H1 (cell line): ENCODE data around the gene LRWD1. TPM values are rescaled to one million over a fixed set of nuclear protein-coding genes. Genes with fewer than 3 reads are reported as not detected.
"Not testable (repeated sequence)": the region's sequence is repeated elsewhere in the genome, so short reads cannot be mapped to it uniquely, and the experiment has no call there.

Experiments
- CTCF ChIA-PET: fragments of 300-600 bp; sonication (Branson Sonifier 250); formaldehyde crosslinking; loops from one replicate; lab custom pipeline; 2021; ENCODE audit not compliant: partially characterized antibody; lab: Charles Lee
- POLR2A ChIA-PET: fragments of 300-600 bp; sonication (Branson Sonifier 250); formaldehyde crosslinking; loops from one replicate; lab custom pipeline; 2021; ENCODE audit warnings: inconsistent platforms; ENCODE audit not compliant: partially characterized antibody; lab: Charles Lee
- DNase-seq, 2 experiments: peaks; one replicate each; pipeline versions ENCODE4 v3.0.0 to v3.0.0-alpha.2; 2010 to 2022; ENCODE audit warnings: low spot score in 2 of 2, low read depth in 1 of 2, mixed read lengths in 1 of 2
- FAIRE-seq: peaks from 2 replicates; lab custom pipeline; 2011; peaks lifted over from hg19 to GRCh38; lab: Jason Lieb, UNC
- H2AFZ ChIP-seq: 2 replicates; pipeline ENCODE4 v1.8.1; 2012; ENCODE audit warnings: low read length, inconsistent platforms
- H2AK5ac ChIP-seq: 2 replicates; pipeline ENCODE4 v1.6.1; 2013; ENCODE audit warnings: low read depth, low read length
- H2BK120ac ChIP-seq: replicated peaks from 2 replicates; pipeline ENCODE3; 2013; ENCODE audit warnings: low read depth, low read length, inconsistent platforms
- H2BK12ac ChIP-seq: 2 replicates; pipeline ENCODE4 v1.6.1; 2013; ENCODE audit warnings: low read depth, low read length
- H2BK15ac ChIP-seq: 2 replicates; pipeline ENCODE4 v1.6.1; 2013; ENCODE audit warnings: low read length
- H2BK20ac ChIP-seq: 2 replicates; pipeline ENCODE4 v1.6.1; 2013; ENCODE audit warnings: low read length
- H2BK5ac ChIP-seq: 2 replicates; pipeline ENCODE4 v1.6.1; 2013; ENCODE audit warnings: low read depth, low read length
- H3K14ac ChIP-seq: 2 replicates; pipeline ENCODE4 v1.6.1; 2013; ENCODE audit warnings: inconsistent platforms; ENCODE audit not compliant: insufficient read length
- H3K18ac ChIP-seq: 2 replicates; pipeline ENCODE4 v1.6.1; 2013; ENCODE audit warnings: low read length; ENCODE audit errors: extremely low read depth
- H3K23ac ChIP-seq: 2 replicates; pipeline ENCODE4 v1.6.1; 2013; ENCODE audit warnings: inconsistent platforms; ENCODE audit not compliant: insufficient read length
- H3K23me2 ChIP-seq: 2 replicates; pipeline ENCODE4 v1.6.1; 2013; ENCODE audit warnings: low read depth, low read length
- H3K27ac ChIP-seq: 2 replicates; pipeline ENCODE4 v1.6.1; 2011; ENCODE audit warnings: low read depth, low read length, inconsistent platforms
- H3K27me3 ChIP-seq, 4 experiments: replicated peaks in 1 of 4; 1 replicate in 1 of 4; 2 replicates in 3 of 4; pipeline versions ENCODE4 v1.6.1 to v1.8.1; 2011 to 2013; ENCODE audit warnings: low read length in 3 of 4, mild to moderate bottlenecking in 3 of 4, inconsistent platforms in 2 of 4, mixed read lengths in 2 of 4, moderate library complexity in 1 of 4; ENCODE audit not compliant: control insufficient read depth in 3 of 4, insufficient read depth in 3 of 4; ENCODE audit errors: extremely low read depth in 1 of 4
- H3K36me3 ChIP-seq, 4 experiments: 2 replicates each; pipeline versions ENCODE4 v1.6.1 to v1.8.1; 2011 to 2013; ENCODE audit warnings: mild to moderate bottlenecking in 4 of 4, low read length in 3 of 4, moderate library complexity in 2 of 4, control low read depth in 1 of 4, inconsistent platforms in 1 of 4; ENCODE audit not compliant: insufficient read depth in 4 of 4, control insufficient read depth in 2 of 4
- H3K4ac ChIP-seq: replicated peaks from 2 replicates; pipeline ENCODE3; 2013; ENCODE audit warnings: low read length, low read depth, mixed read lengths, inconsistent platforms; ENCODE audit not compliant: insufficient read length
- H3K4me1 ChIP-seq, 4 experiments: replicated peaks in 1 of 4; 1 replicate in 1 of 4; 2 replicates in 3 of 4; pipeline versions ENCODE4 v1.6.1 to v1.8.1; 2011 to 2013; ENCODE audit warnings: low read length in 3 of 4, inconsistent platforms in 2 of 4, mixed read lengths in 1 of 4; ENCODE audit not compliant: insufficient read depth in 4 of 4, control insufficient read depth in 3 of 4
- H3K4me2 ChIP-seq, 2 experiments: 2 replicates each; pipeline versions ENCODE4 v1.6.1 to v1.8.1; 2011 to 2013; ENCODE audit warnings: low read depth in 2 of 2, low read length in 2 of 2, control low read depth in 1 of 2, inconsistent platforms in 1 of 2, mild to moderate bottlenecking in 1 of 2; ENCODE audit not compliant: insufficient read depth in 1 of 2
- H3K4me3 ChIP-seq, 4 experiments: fragments of 200-600, 300-600 bp in 1 of 4; sonication (generic), shearing (Covaris generic), sonication (Bioruptor Twin) in 1 of 4; 2 replicates each; pipeline versions ENCODE4 v1.5.1 to v1.8.1; 2011 to 2016; ENCODE audit warnings: low read length in 4 of 4, low read depth in 3 of 4, control low read depth in 2 of 4, inconsistent platforms in 2 of 4, mild to moderate bottlenecking in 2 of 4, mixed read lengths in 1 of 4, moderate library complexity in 1 of 4; ENCODE audit not compliant: insufficient read depth in 2 of 4; ENCODE audit errors: extremely low read depth in 1 of 4
- H3K56ac ChIP-seq: replicated peaks from 2 replicates; pipeline ENCODE3; 2013; ENCODE audit warnings: low read depth, mild to moderate bottlenecking, mixed read lengths, low read length, inconsistent platforms; ENCODE audit not compliant: insufficient read length
- H3K79me1 ChIP-seq: 2 replicates; pipeline ENCODE4 v1.6.1; 2013; ENCODE audit warnings: low read depth, low read length, control low read depth
- H3K79me2 ChIP-seq, 2 experiments: 2 replicates each; pipeline versions ENCODE4 v1.6.1 to v1.8.1; 2012 to 2013; ENCODE audit warnings: low read length in 2 of 2, mild to moderate bottlenecking in 2 of 2, inconsistent platforms in 1 of 2; ENCODE audit not compliant: insufficient read depth in 2 of 2, control insufficient read depth in 1 of 2
- H3K9ac ChIP-seq, 4 experiments: replicated peaks in 1 of 4; 1 replicate in 1 of 4; 2 replicates in 3 of 4; pipeline versions ENCODE4 v1.6.1 to v1.8.1; 2011 to 2013; ENCODE audit warnings: low read depth in 3 of 4, low read length in 3 of 4, control low read depth in 2 of 4, mild to moderate bottlenecking in 2 of 4, moderate library complexity in 2 of 4, inconsistent platforms in 1 of 4; ENCODE audit errors: extremely low read depth in 1 of 4
- H3K9me3 ChIP-seq, 2 experiments: 2 replicates each; pipeline versions ENCODE4 v1.6.1 to v1.8.1; 2012 to 2013; ENCODE audit warnings: mild to moderate bottlenecking in 2 of 2, moderate library complexity in 2 of 2, control low read depth in 1 of 2, inconsistent platforms in 1 of 2, low read depth in 1 of 2, low read length in 1 of 2, mixed read lengths in 1 of 2; ENCODE audit not compliant: insufficient read depth in 2 of 2
- H4K20me1 ChIP-seq, 2 experiments: replicated peaks in 1 of 2; 2 replicates each; pipeline versions ENCODE3 to v1.8.1; 2011 to 2013; ENCODE audit warnings: inconsistent platforms in 2 of 2, low read length in 2 of 2, mild to moderate bottlenecking in 1 of 2; ENCODE audit not compliant: insufficient read depth in 2 of 2, control insufficient read depth in 1 of 2
- H4K5ac ChIP-seq: 2 replicates; pipeline ENCODE4 v1.6.1; 2013; ENCODE audit warnings: low read length, low read depth, mixed read lengths, inconsistent platforms; ENCODE audit not compliant: insufficient read length
- H4K8ac ChIP-seq: 2 replicates; pipeline ENCODE4 v1.8.0; 2013; ENCODE audit warnings: mild to moderate bottlenecking, moderate library complexity, low read length, inconsistent platforms; ENCODE audit not compliant: insufficient read depth; ENCODE audit errors: extremely low read depth
- H4K91ac ChIP-seq: replicated peaks from 2 replicates; pipeline ENCODE3; 2013; ENCODE audit warnings: low read length, mixed read lengths, inconsistent platforms; ENCODE audit not compliant: insufficient read length
- RAD21 ChIP-seq, 2 experiments: IDR thresholded peaks in 1 of 2; conservative IDR thresholded peaks in 1 of 2; 2 replicates each; pipeline ENCODE4 v1.6.1; 2011; ENCODE audit warnings: low read depth in 2 of 2, low read length in 2 of 2, improper control_type of control experiment in 1 of 2, inconsistent platforms in 1 of 2, mild to moderate bottlenecking in 1 of 2, moderate library complexity in 1 of 2
- WGBS, 2 experiments: shearing (Covaris generic) in 1 of 2; methylation state at CpG; one replicate each; pipeline versions ENCODE4 v1.1.6 to v1.1.7; 2013 to 2015; ENCODE audit warnings: low lambda C conversion rate in 2 of 2, mixed read lengths in 2 of 2, inconsistent platforms in 1 of 2, low coverage in 1 of 2, missing lambda C conversion rate in 1 of 2; ENCODE audit not compliant: insufficient replicate concordance in 2 of 2, insufficient coverage in 1 of 2, insufficient read length in 1 of 2; ENCODE audit errors: extremely low coverage in 1 of 2, missing lambda C conversion rate in 1 of 2; 5-methylcytosine and 5-hydroxymethylcytosine counted together
- polyA plus RNA-seq, 7 experiments: library from polyadenylated mRNA; depleted of rRNA in 3 of 7; stranded (reverse) in 5 of 7; unstranded in 2 of 7; fragments of >200 nt in 5 of 7; fragments of 200-250 nt in 2 of 7; gene quantifications; 1 replicate in 5 of 7; 2 replicates in 1 of 7; 4 replicates in 1 of 7; pipeline versions ENCODE4 v1.2.1 to v1.2.3, GENCODE V29; 2011 to 2013; ENCODE audit warnings: missing spikeins in 2 of 7, mixed read lengths in 2 of 7
- total RNA-seq: library from RNA; stranded (reverse); fragmentation: NEBNext Ultra II Directional; extraction: Animal tissue kit (Norgen Biotek cat#: 25700); gene quantifications from 2 replicates; pipeline ENCODE4 v1.2.1, GENCODE V29; 2021
- TF ChIP-seq, protein P1 (sequence below), 3 experiments: IDR thresholded peaks; 1 replicate in 2 of 3; 2 replicates in 1 of 3; pipeline versions ENCODE4 v1.5.1 to v1.6.1; 2011; ENCODE audit warnings: low read length in 3 of 3, mild to moderate bottlenecking in 3 of 3, inconsistent platforms in 2 of 3, low read depth in 1 of 3, moderate library complexity in 1 of 3; ENCODE audit not compliant: insufficient read depth in 1 of 3; ENCODE audit errors: control extremely low read depth in 1 of 3

LRWD1 gene
- total and polyA plus RNA-seq, 2 of the 8 experiments (the other 6 are each of a cell fraction or from before 2014, with no cell fraction given): 23.4 to 26.8 TPM

GRCh38 chr7:102479982-102480637, 15.3 kb downstream of the LRWD1 start:
- H3K4me3 ChIP-seq, H2BK15ac ChIP-seq, H3K23ac ChIP-seq, H3K4me1 ChIP-seq, H3K14ac ChIP-seq, POLR2A ChIA-PET, H3K4me2 ChIP-seq, H4K20me1 ChIP-seq, H2BK120ac ChIP-seq, H3K56ac ChIP-seq, H3K4ac ChIP-seq, H3K18ac ChIP-seq, FAIRE-seq, H3K27me3 ChIP-seq, H3K79me2 ChIP-seq, H3K79me1 ChIP-seq, H2AFZ ChIP-seq, H3K9me3 ChIP-seq, H3K23me2 ChIP-seq, H2BK5ac ChIP-seq, H2AK5ac ChIP-seq, H4K91ac ChIP-seq, H3K27ac ChIP-seq, H3K9ac ChIP-seq, H4K8ac ChIP-seq, H2BK12ac ChIP-seq, H2BK20ac ChIP-seq, H4K5ac ChIP-seq, H3K36me3 ChIP-seq: not testable (repeated sequence)
- peak; percentile 14 to 36; a peak in 2 of 4 replicates for TF ChIP-seq RAD21 (IDR thresholded peaks at IDR 0.05 in 1 of 2, conservative IDR thresholded peaks at IDR 0.05 in 1 of 2; ENCODE audit: low read depth in 2 of 2, low read length in 2 of 2)
- TF ChIP-seq, protein P1, sequence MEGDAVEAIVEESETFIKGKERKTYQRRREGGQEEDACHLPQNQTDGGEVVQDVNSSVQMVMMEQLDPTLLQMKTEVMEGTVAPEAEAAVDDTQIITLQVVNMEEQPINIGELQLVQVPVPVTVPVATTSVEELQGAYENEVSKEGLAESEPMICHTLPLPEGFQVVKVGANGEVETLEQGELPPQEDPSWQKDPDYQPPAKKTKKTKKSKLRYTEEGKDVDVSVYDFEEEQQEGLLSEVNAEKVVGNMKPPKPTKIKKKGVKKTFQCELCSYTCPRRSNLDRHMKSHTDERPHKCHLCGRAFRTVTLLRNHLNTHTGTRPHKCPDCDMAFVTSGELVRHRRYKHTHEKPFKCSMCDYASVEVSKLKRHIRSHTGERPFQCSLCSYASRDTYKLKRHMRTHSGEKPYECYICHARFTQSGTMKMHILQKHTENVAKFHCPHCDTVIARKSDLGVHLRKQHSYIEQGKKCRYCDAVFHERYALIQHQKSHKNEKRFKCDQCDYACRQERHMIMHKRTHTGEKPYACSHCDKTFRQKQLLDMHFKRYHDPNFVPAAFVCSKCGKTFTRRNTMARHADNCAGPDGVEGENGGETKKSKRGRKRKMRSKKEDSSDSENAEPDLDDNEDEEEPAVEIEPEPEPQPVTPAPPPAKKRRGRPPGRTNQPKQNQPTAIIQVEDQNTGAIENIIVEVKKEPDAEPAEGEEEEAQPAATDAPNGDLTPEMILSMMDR (IDR thresholded peaks at IDR 0.05; ENCODE audit: control extremely low read depth in 1 of 3, insufficient read depth in 1 of 3, low read depth in 1 of 3, low read length in 3 of 3): peak in 2 of 3 experiments; percentile 18 to 22; a peak in 3 of 4 replicates
- DNase-seq: peak in 1 of 2 experiments; percentile 78
- CTCF ChIA-PET: interaction anchor here (0.7 kb wide), 1 partner anchor 9 kb away, joined by 3 read pairs; no protein-coding TSS in a partner anchor
- WGBS, 2 experiments: 3% methylated on average over 8 of the region's 11 CpGs; no CpG with 5 or more reads in 1 of the 2 experiments
